HG03432 (cell line): ENCODE measurements around the gene RAB7A.
"Not testable (repeated sequence)": the region's sequence is repeated elsewhere in the genome, so short reads cannot be mapped to it uniquely, and the experiment has no call there.

Source experiments
- ATAC-seq: cut with Tn5 transposase; IDR thresholded peaks from one replicate; pipeline ENCODE4 v1.9.1; 2021; ENCODE audit warnings: mild to moderate bottlenecking, moderate library complexity; ENCODE audit not compliant: unreplicated experiment

RAB7A gene

GRCh38 chr3:128815318-128816064, 89.5 kb downstream of the RAB7A start:
- ATAC-seq: no peak

GRCh38 chr3:128818186-128818787, 92.3 kb downstream of the RAB7A start:
- ATAC-seq: no peak

GRCh38 chr3:128820252-128820839, 94.4 kb downstream of the RAB7A start:
- no peak for ATAC-seq

GRCh38 chr3:128823008-128823407, 97.0 kb downstream of the RAB7A start:
- ATAC-seq: no peak

- ATAC-seq: no peak
Measured at GRCh38 chr3:128823631-128824030, 97.6 kb downstream of the RAB7A start.

- no peak for ATAC-seq
Measured at GRCh38 chr3:128824132-128824850, 98.3 kb downstream of the RAB7A start.

GRCh38 chr3:128825117-128825725, 99.2 kb downstream of the RAB7A start:
- ATAC-seq: no peak

GRCh38 chr3:128829087-128829486, 103.1 kb downstream of the RAB7A start:
- not testable (repeated sequence) for ATAC-seq

GRCh38 chr3:128829925-128830625, 104.1 kb downstream of the RAB7A start:
- ATAC-seq: not testable (repeated sequence)

GRCh38 chr3:128830762-128831161, 104.8 kb downstream of the RAB7A start:
- ATAC-seq: not testable (repeated sequence)

- ATAC-seq: not testable (repeated sequence)
Measured at GRCh38 chr3:128832979-128833378, 107.0 kb downstream of the RAB7A start.

GRCh38 chr3:128835096-128835495, 109.1 kb downstream of the RAB7A start:
- no peak for ATAC-seq

- no peak for ATAC-seq
Measured at GRCh38 chr3:128841926-128842920, 116.2 kb downstream of the RAB7A start.

GRCh38 chr3:128844502-128844901, 118.5 kb downstream of the RAB7A start:
- ATAC-seq: no peak

- no peak for ATAC-seq
Measured at GRCh38 chr3:128845119-128845777, 119.3 kb downstream of the RAB7A start.

GRCh38 chr3:128845778-128846485, 119.9 kb downstream of the RAB7A start:
- peak; percentile 80 for ATAC-seq

GRCh38 chr3:128846486-128846891, 120.5 kb downstream of the RAB7A start:
- ATAC-seq: no peak
